ENCODE data around the gene KMT2A. TPM values are rescaled to one million over a fixed set of nuclear protein-coding genes. Genes with fewer than 3 reads are reported as not detected.

Gene KMT2A
- total RNA-seq, 1 donor from 2014 or later: 64.7 TPM

GRCh38 chr11:118484405-118484804 is 48.1 kb downstream of the KMT2A start:
- H3K27me3 ChIP-seq: no peaks in the 10 kb centered on the region
- no peaks in the 10 kb centered on the region for H3K4me1 ChIP-seq
- DNase-seq: no peak
- intact Hi-C loops (cut with DNase I): no loop called here
- no peak for TF ChIP-seq CTCF (IDR thresholded peaks at IDR 0.05)
- ATAC-seq: no peak
- no peak overlapping the region for H3K4me3 ChIP-seq
- peaks cover 97% of the 10 kb centered on the region for H3K36me3 ChIP-seq
- no peak overlapping the region for H3K27ac ChIP-seq
- H3K9me3 ChIP-seq: no peaks in the 10 kb centered on the region

GRCh38 chr11:118485273-118485672 is 49.0 kb downstream of the KMT2A start:
- no peak overlapping the region for H3K27ac ChIP-seq

GRCh38 chr11:118488480-118489109 is 52.3 kb downstream of the KMT2A start:
- Histone ChIP-seq H3K27me3 (no peaks in the 10 kb centered on the region), H3K4me3 (no peak overlapping the region), H3K27ac (no peak overlapping the region), H3K36me3 (peaks cover 97% of the 10 kb centered on the region), H3K9me3 (no peaks in the 10 kb centered on the region), H3K4me1 (no peaks in the 10 kb centered on the region)
- ATAC-seq (peak; percentile 87), DNase-seq (no peak)
- intact Hi-C loops (cut with DNase I): no loop called here
- TF ChIP-seq CTCF (IDR thresholded peaks at IDR 0.05): peak; percentile 89

More at GRCh38 chr11:118485273-118485672, 49.0 kb downstream of the KMT2A start:
- H3K9me3 ChIP-seq: no peaks in the 10 kb centered on the region
- no peaks in the 10 kb centered on the region for H3K4me1 ChIP-seq
- no peak for DNase-seq
- ATAC-seq: no peak
- H3K27me3 ChIP-seq: no peaks in the 10 kb centered on the region
- no peak overlapping the region for H3K4me3 ChIP-seq
- H3K36me3 ChIP-seq: peaks cover 97% of the 10 kb centered on the region
- intact Hi-C loops (cut with DNase I): no loop called here
- TF ChIP-seq CTCF (IDR thresholded peaks at IDR 0.05): no peak

- H3K9me3 ChIP-seq: no peaks in the 10 kb centered on the region
- intact Hi-C loops (cut with DNase I): loop anchor here (10.0 kb wide), 1 partner anchor 106 kb away; no protein-coding TSS in a partner anchor
- H3K36me3 ChIP-seq: peaks cover 97% of the 10 kb centered on the region
- no peak overlapping the region for H3K4me3 ChIP-seq
- no peaks in the 10 kb centered on the region for H3K4me1 ChIP-seq
- H3K27ac ChIP-seq: no peak overlapping the region
- ATAC-seq: no peak
- no peak for TF ChIP-seq CTCF (IDR thresholded peaks at IDR 0.05)
- H3K27me3 ChIP-seq: no peaks in the 10 kb centered on the region
- no peak for DNase-seq
Measured at GRCh38 chr11:118491041-118491440, 54.7 kb downstream of the KMT2A start.

GRCh38 chr11:118497831-118498230 is 61.5 kb downstream of the KMT2A start:
- intact Hi-C loops (cut with DNase I): loop anchor here (10.0 kb wide), 1 partner anchor 113 kb away; no protein-coding TSS in a partner anchor

More at GRCh38 chr11:118497831-118498230, 61.5 kb downstream of the KMT2A start:
- Histone ChIP-seq H3K4me1 (no peaks in the 10 kb centered on the region), H3K27ac (no peak overlapping the region), H3K4me3 (no peak overlapping the region), H3K36me3 (peaks cover 100% of the 10 kb centered on the region), H3K27me3 (no peaks in the 10 kb centered on the region), H3K9me3 (no peaks in the 10 kb centered on the region)
- DNase-seq (no peak), ATAC-seq (no peak)
- TF ChIP-seq CTCF (IDR thresholded peaks at IDR 0.05): no peak
